Camera-type eye (tissue), 1 donor: Measurements from ENCODE around the gene ZNF804B. TPM values are rescaled to one million over a fixed set of nuclear protein-coding genes. Genes with fewer than 3 reads are reported as not detected.

Experiments
- total RNA-seq: library from RNA; depleted of rRNA; stranded (reverse); fragments of >200 nt; gene quantifications from one replicate; pipeline ENCODE4 v1.2.3, GENCODE V29; 2014

The ZNF804B gene
- 6.3 TPM for total RNA-seq

DNA sequence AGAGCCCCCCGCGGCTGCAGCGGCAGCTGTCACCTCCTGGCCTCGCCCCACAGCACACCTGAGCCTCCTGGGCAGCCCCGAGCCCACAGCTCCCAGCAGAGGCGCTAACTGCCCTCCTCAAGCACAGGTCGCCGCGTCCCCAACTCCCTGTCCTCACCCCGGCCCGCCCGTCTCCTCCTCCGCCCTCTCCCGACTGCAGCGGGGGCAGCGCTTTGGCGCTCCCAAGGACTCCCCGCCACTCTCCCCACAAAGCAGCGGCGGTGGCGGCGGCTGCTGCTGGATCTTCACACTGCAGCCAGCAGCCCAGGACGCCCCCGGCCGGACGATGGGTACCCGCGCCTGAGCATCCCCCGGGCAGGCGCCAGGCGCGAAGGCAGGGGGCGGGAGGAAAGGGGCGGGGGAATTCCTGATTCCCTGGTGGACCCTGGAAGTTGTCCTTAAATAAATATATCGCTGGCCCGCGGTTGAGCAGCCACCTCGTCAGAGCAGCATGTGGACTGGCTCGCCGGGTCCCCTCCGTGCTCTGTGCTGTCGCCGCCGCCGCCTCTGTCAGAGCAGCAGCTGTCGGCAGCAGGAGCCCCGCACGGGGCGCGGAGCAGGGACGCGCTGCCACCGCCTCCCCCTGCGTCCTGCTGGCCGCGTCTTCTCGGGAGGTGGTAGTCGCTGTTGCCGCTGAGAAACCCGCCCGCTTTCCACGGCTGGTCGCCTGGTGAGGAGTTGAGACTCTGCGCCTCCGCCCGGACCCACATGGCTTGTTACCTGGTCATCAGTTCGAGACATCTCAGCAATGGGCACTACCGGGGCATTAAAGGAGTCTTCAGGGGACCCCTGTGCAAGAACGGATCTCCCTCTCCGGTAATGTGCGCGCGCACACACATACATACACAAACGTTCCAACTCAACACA, at the start of gene ZNF804B:
ZNF804B (plus strand) TSS at position 471 of the 906 bp plus-strand sequence; CDS start at position 748, 277 bp downstream.

DNA sequence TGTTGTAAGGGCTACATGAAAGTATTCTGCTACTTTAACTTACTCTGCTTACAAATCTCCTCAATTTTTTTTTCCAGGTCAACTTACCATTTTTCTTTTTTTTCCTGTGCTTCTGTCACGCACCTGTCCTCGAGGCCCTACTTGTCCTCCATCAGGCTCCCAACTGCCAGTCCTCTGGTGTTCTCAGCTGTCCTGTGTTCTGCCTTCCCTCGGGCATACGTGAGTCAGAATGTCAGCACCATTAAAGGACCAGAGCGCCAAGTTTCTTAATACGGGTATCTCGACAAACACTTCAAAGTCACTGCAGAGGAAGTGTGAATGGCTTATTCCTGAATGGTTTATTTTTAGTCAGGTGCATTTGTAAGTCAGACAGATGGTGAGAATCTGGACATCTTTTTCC, 36.1 kb downstream of the ZNF804B start, which contains the start of gene TEX47:
TEX47 (minus strand) TSS at position 185 of the 400 bp plus-strand sequence. CDS start 795 bp downstream, outside the sequence.

Other genes with a start within 250 kb of the ZNF804B start
- gene TEX47, start 36.0 kb downstream of the ZNF804B start, total RNA-seq, result not detected